ENCODE results near the gene ARL16.

Gene ARL16

GRCh38 chr17:81666342-81667191 lies 17.0 kb downstream of the ARL16 start, which contains the start of the genes CCDC137 and OXLD1:
CCDC137 (plus strand) TSS chr17:81666737; CDS start chr17:81666767, 30 bp downstream.
OXLD1 (minus strand) TSS chr17:81666605; CDS start chr17:81666577, 28 bp downstream.
- peak; percentile 95 for DNase-seq

GRCh38 chr17:81666092-81666341 lies 17.6 kb downstream of the ARL16 start:
- DNase-seq, result peak; percentile 27

GRCh38 chr17:81665205-81666091 lies 18.1 kb downstream of the ARL16 start:
- peak; percentile 72 for DNase-seq

GRCh38 chr17:81664051-81664470 lies 19.5 kb downstream of the ARL16 start:
- no peak for DNase-seq

GRCh38 chr17:81662002-81662401 lies 21.6 kb downstream of the ARL16 start:
- DNase-seq, result no peak

GRCh38 chr17:81660441-81660840 lies 23.2 kb downstream of the ARL16 start:
- no peak for DNase-seq

- no peak for DNase-seq
Observed at GRCh38 chr17:81659038-81659437, 24.6 kb downstream of the ARL16 start.

GRCh38 chr17:81656835-81657234 lies 26.8 kb downstream of the ARL16 start:
- no peak for DNase-seq

- DNase-seq, result no peak
Observed at GRCh38 chr17:81656118-81656743, 27.4 kb downstream of the ARL16 start, which contains the start of gene PDE6G. PDE6G (minus strand) TSS chr17:81656542; CDS start chr17:81653305, 3,237 bp downstream.

GRCh38 chr17:81655378-81656117 lies 28.0 kb downstream of the ARL16 start:
- DNase-seq, result no peak

- no peak for DNase-seq
Observed at GRCh38 chr17:81652906-81653771, 30.5 kb downstream of the ARL16 start.

- DNase-seq, result no peak
Observed at GRCh38 chr17:81651692-81652091, 31.9 kb downstream of the ARL16 start.

GRCh38 chr17:81650951-81651350 lies 32.6 kb downstream of the ARL16 start:
- no peak for DNase-seq

- no peak for DNase-seq
Observed at GRCh38 chr17:81648707-81649085, 34.9 kb downstream of the ARL16 start.

- DNase-seq, result no peak
Observed at GRCh38 chr17:81648013-81648706, 35.4 kb downstream of the ARL16 start.

- DNase-seq, result no peak
Observed at GRCh38 chr17:81647640-81648012, 36.0 kb downstream of the ARL16 start.

GRCh38 chr17:81646869-81647600 lies 36.6 kb downstream of the ARL16 start:
- DNase-seq, result no peak

- no peak for DNase-seq
Observed at GRCh38 chr17:81644976-81645952, 38.3 kb downstream of the ARL16 start.

- no peak for DNase-seq
Observed at GRCh38 chr17:81644496-81644895, 39.1 kb downstream of the ARL16 start.

Measured in stimulated activated CD4-positive, alpha-beta T cell treated with anti-CD3 and anti-CD28 coated beads, Interleukin-4, amount 100 ng/mL, for 24 hours (primary cell).